Inferior parietal cortex (tissue), 1 donor: Measurements from ENCODE around the gene TMCC1.
A peak's percentile ranks its signal among the peaks of the same experiment; 100 is the strongest.
"Not testable (repeated sequence)": the region's sequence is repeated elsewhere in the genome, so short reads cannot be mapped to it uniquely, and the experiment has no call there.

Experiments used
- DNase-seq: peaks from one replicate; pipeline ENCODE4 v3.0.0-alpha.2; 2016; ENCODE audit errors: extremely low spot score

Gene TMCC1

GRCh38 chr3:129836381-129837064 is 57.0 kb downstream of the TMCC1 start:
- no peak for DNase-seq

GRCh38 chr3:129835198-129835597 is 58.3 kb downstream of the TMCC1 start:
- DNase-seq: no peak

GRCh38 chr3:129834580-129834979 is 58.9 kb downstream of the TMCC1 start:
- no peak for DNase-seq

- not testable (repeated sequence) for DNase-seq
Measured at GRCh38 chr3:129831942-129832341, 61.6 kb downstream of the TMCC1 start.

GRCh38 chr3:129831503-129831902 is 62.0 kb downstream of the TMCC1 start:
- DNase-seq: no peak

- DNase-seq: peak; percentile 86
Measured at GRCh38 chr3:129829640-129830039, 63.9 kb downstream of the TMCC1 start.

GRCh38 chr3:129827765-129828164 is 65.7 kb downstream of the TMCC1 start:
- DNase-seq: no peak

- peak; percentile 74 for DNase-seq
Measured at GRCh38 chr3:129824926-129825541, 68.5 kb downstream of the TMCC1 start.

GRCh38 chr3:129822679-129823078 is 70.8 kb downstream of the TMCC1 start:
- no peak for DNase-seq

- DNase-seq: no peak
Measured at GRCh38 chr3:129822241-129822640, 71.3 kb downstream of the TMCC1 start.

- no peak for DNase-seq
Measured at GRCh38 chr3:129820587-129820986, 72.9 kb downstream of the TMCC1 start.

GRCh38 chr3:129812589-129812988 is 80.9 kb downstream of the TMCC1 start:
- no peak for DNase-seq

GRCh38 chr3:129809297-129809696 is 84.2 kb downstream of the TMCC1 start:
- no peak for DNase-seq

GRCh38 chr3:129796146-129796545 is 97.4 kb downstream of the TMCC1 start:
- no peak for DNase-seq

GRCh38 chr3:129795186-129796010 is 98.1 kb downstream of the TMCC1 start:
- DNase-seq: no peak

- no peak for DNase-seq
Measured at GRCh38 chr3:129794311-129795185, 99.0 kb downstream of the TMCC1 start.

- DNase-seq: peak; percentile 51
Measured at GRCh38 chr3:129793942-129794310, 99.6 kb downstream of the TMCC1 start.

GRCh38 chr3:129793319-129793718 is 100.2 kb downstream of the TMCC1 start:
- DNase-seq: no peak

- no peak for DNase-seq
Measured at GRCh38 chr3:129783470-129783869, 110.0 kb downstream of the TMCC1 start.

GRCh38 chr3:129778871-129779270 is 114.6 kb downstream of the TMCC1 start:
- no peak for DNase-seq

GRCh38 chr3:129777806-129778205 is 115.7 kb downstream of the TMCC1 start:
- peak; percentile 32 for DNase-seq

GRCh38 chr3:129775870-129776269 is 117.6 kb downstream of the TMCC1 start:
- DNase-seq: no peak
